ENCODE data around the gene UGT2B11.

DNA sequence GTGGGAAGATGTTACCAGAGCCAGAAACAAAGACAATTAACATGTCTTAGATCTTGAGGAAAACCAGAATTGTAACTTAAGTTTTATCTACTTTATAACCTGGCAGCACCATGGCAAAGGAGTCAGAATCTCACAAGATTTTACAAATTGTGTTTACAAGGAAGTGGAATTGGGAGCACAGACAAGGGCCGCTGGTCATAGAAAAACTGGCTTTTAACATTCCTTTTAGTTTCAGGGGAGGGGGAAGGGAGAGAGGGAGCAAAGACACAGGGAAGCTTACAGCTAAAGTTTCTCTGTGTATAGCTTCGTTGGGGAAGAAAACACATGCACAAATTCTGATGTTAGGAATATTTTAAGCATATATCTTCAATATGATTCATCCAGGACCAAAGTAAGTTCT lies 10.3 kb upstream of the UGT2B11 start:
- TF ChIP-seq POLR2A (IDR thresholded peaks at IDR 0.05; ENCODE audit: low read length): no peak
- no peak for TF ChIP-seq GATA1 (IDR thresholded peaks at IDR 0.05; ENCODE audit: low read depth, low read length)

Data from erythroblast (primary cell).